ENCODE results near the gene GNAS-AS1. TPM values are rescaled to one million over a fixed set of nuclear protein-coding genes. Genes with fewer than 3 reads are reported as not detected.

The GNAS-AS1 gene
- total RNA-seq, 1 donor from 2014 or later = 0.97 TPM

DNA sequence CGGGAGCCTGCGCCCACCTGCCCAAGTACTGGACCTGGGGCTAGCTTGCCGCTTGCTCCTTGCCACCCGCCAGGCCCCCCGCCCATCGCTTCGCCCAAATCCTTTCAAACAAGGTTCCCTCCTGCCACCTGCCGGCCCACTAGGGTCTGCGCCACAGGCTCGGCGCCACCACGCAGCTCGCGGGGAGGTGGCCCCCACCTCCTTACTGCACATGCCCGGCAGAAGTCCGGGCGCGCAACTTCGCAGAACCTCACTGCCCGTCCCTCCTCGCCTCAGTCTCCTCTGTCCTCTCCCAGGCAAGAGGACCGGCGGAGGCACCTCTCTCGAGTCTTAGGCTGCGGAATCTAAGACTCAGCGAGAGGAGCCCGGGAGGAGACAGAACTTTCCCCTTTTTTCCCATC, 11.2 kb downstream of the GNAS-AS1 start:
- intact Hi-C loops (cut with DNase I) = no loop called here
- ATAC-seq (peak; percentile 47 to 53), DNase-seq (no peak)
- no peaks in the 10 kb centered on the region for H3K36me3 ChIP-seq
- peaks cover 44% of the 10 kb centered on the region for H3K27me3 ChIP-seq (ENCODE audit: low read depth)
- TF ChIP-seq, protein P1, sequence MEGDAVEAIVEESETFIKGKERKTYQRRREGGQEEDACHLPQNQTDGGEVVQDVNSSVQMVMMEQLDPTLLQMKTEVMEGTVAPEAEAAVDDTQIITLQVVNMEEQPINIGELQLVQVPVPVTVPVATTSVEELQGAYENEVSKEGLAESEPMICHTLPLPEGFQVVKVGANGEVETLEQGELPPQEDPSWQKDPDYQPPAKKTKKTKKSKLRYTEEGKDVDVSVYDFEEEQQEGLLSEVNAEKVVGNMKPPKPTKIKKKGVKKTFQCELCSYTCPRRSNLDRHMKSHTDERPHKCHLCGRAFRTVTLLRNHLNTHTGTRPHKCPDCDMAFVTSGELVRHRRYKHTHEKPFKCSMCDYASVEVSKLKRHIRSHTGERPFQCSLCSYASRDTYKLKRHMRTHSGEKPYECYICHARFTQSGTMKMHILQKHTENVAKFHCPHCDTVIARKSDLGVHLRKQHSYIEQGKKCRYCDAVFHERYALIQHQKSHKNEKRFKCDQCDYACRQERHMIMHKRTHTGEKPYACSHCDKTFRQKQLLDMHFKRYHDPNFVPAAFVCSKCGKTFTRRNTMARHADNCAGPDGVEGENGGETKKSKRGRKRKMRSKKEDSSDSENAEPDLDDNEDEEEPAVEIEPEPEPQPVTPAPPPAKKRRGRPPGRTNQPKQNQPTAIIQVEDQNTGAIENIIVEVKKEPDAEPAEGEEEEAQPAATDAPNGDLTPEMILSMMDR (IDR thresholded peaks at IDR 0.05) = peak; percentile 32
- H3K4me3 ChIP-seq = peak overlapping the region; percentile 11
- no peaks in the 10 kb centered on the region for H3K9me3 ChIP-seq
- H3K4me1 ChIP-seq = no peaks in the 10 kb centered on the region
- H3K27ac ChIP-seq = no peak overlapping the region

DNA sequence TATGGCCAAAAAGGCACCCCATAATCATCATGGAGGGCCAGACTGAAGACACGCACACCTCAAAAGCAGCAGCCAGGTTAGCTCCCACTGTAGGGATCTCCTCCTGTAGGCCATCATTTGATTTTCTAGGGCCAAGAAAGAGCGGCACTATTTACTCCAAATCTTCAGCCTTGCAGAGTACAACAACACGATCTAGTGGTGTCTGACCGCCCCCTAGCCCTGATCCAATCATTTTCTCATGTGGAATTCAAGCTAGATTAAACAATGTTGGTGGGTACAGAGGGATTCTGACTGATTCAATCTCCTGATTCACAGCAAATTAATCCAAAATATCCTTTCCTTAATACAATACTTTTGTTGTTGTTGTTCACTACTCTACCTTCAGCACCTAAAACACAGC, 12.5 kb downstream of the GNAS-AS1 start:
- TF ChIP-seq, protein P1 (IDR thresholded peaks at IDR 0.05) = no peak
- H3K36me3 ChIP-seq = no peaks in the 10 kb centered on the region
- peaks cover 48% of the 10 kb centered on the region for H3K27me3 ChIP-seq (ENCODE audit: low read depth)
- ATAC-seq (no peak), DNase-seq (no peak)
- H3K27ac ChIP-seq = no peak overlapping the region
- H3K4me3 ChIP-seq = no peak overlapping the region
- no peaks in the 10 kb centered on the region for H3K9me3 ChIP-seq
- intact Hi-C loops (cut with DNase I) = no loop called here
- no peaks in the 10 kb centered on the region for H3K4me1 ChIP-seq

DNA sequence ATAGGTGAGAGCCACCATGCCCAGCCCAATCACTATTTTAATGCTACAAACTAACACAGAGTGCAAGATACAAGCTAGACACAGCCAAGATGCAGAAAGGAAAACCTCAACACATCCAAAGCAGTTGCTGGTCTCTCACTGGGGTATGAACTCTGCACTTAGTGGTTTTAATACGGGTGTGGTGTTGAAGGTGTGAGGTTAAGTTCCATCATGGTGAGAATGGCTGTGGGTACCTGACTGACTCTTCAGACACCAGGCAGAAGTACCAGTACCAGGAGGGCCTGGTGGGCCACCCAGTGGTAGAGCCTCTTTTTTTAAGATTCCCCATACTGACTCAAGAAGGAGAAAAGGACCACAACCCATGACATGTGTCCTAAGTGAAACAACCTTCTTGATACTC, 13.0 kb downstream of the GNAS-AS1 start:
- DNase-seq (no peak), ATAC-seq (no peak)
- H3K9me3 ChIP-seq = no peaks in the 10 kb centered on the region
- H3K4me1 ChIP-seq = no peaks in the 10 kb centered on the region
- no peak overlapping the region for H3K4me3 ChIP-seq
- no peaks in the 10 kb centered on the region for H3K36me3 ChIP-seq
- H3K27ac ChIP-seq = no peak overlapping the region
- H3K27me3 ChIP-seq (ENCODE audit: low read depth) = peaks cover 48% of the 10 kb centered on the region
- intact Hi-C loops (cut with DNase I) = no loop called here
- TF ChIP-seq, protein P1 (IDR thresholded peaks at IDR 0.05) = no peak

DNA sequence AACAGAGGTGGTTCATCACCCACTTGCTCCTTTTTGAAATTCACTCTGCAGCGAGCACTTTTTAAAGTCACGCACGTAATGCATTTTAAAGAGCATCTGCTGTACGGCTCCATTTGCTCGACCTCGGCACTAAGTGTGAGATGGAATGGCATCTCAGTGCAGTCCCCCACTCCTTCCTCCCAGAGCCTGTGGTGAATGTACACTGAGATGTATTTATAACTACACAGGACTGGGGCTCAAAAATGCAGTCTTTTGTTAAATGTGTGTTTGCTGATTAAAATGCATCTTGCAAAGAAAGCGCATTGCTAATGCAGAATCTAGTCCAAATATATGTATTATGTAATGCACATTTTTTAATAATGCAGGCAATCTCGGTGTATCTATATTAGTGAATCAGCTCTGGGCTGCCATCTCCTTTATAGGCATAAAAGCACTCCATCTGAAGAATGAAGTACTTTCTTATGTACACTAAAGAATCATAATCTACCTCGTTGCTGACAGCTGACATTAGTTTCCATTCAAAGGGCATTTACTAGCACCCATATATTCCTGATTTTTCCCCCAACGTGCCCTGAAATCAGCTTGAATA, 14.0 kb downstream of the GNAS-AS1 start:
- Histone ChIP-seq H3K27me3 (ENCODE audit: low read depth) (peaks cover 40% of the 10 kb centered on the region), H3K4me1 (no peaks in the 10 kb centered on the region), H3K27ac (no peak overlapping the region), H3K4me3 (no peak overlapping the region), H3K36me3 (no peaks in the 10 kb centered on the region), H3K9me3 (no peaks in the 10 kb centered on the region)
- TF ChIP-seq, protein P1 (IDR thresholded peaks at IDR 0.05) = no peak
- intact Hi-C loops (cut with DNase I) = no loop called here
- no peak for ATAC-seq
- no peak for DNase-seq

DNA sequence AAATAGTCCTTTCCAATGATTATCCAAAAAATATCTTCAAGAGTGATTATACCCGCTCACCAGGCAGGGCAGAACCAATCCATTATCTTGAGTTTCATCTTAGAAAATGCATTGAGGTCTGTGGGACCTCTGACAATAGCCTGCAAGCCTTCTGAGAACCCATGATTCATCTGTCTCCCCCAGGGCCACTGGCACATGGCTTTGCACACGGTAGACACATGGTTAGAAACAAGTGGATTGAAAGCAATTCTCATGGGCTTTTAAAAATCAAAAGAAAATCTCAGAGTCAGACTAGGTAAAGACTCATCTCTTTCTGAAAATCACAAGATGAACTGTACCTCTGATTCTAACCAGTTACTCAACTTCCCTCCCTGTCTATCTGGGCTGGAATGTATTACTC, 15.5 kb downstream of the GNAS-AS1 start:
- ATAC-seq = no peak

More for the DNA sequence above, 15.5 kb downstream of the GNAS-AS1 start:
- H3K9me3 ChIP-seq = no peaks in the 10 kb centered on the region
- no peak overlapping the region for H3K27ac ChIP-seq
- TF ChIP-seq, protein P1 (IDR thresholded peaks at IDR 0.05) = no peak
- intact Hi-C loops (cut with DNase I) = no loop called here
- no peak overlapping the region for H3K4me3 ChIP-seq
- no peak for DNase-seq
- H3K27me3 ChIP-seq (ENCODE audit: low read depth) = peaks cover 30% of the 10 kb centered on the region
- no peaks in the 10 kb centered on the region for H3K4me1 ChIP-seq
- no peaks in the 10 kb centered on the region for H3K36me3 ChIP-seq
